ENCODE data around the gene AK2. TPM values are rescaled to one million over a fixed set of nuclear protein-coding genes. Genes with fewer than 3 reads are reported as not detected.

AK2 gene
- total RNA-seq, 1 donor from 2014 or later = 126 TPM

GRCh38 chr1:32992489-32993323, 44.0 kb downstream of the AK2 start:
- Histone ChIP-seq H3K4me2 (ENCODE audit: low read length) (peak overlapping the region; percentile 60), H2AFZ (ENCODE audit: low read depth, low read length) (no peak overlapping the region), H3K79me2 (ENCODE audit: insufficient read depth, low read length) (no peaks in the 10 kb centered on the region), H3K27ac (ENCODE audit: low read depth, low read length) (peak overlapping the region; percentile 92), H3K36me3 (ENCODE audit: insufficient read depth, low read length) (no peaks in the 10 kb centered on the region), H4K20me1 (ENCODE audit: insufficient read depth, low read length) (peaks cover 2% of the 10 kb centered on the region), H3K9me3 (ENCODE audit: insufficient read depth, low read depth, low read length) (no peaks in the 10 kb centered on the region), H3K4me3 (ENCODE audit: insufficient read depth, low read depth, low read length) (no peak overlapping the region), H3K9ac (ENCODE audit: low read length) (peak overlapping the region; percentile 77), H3K4me1 (ENCODE audit: insufficient read depth, low read length) (peaks cover 57% of the 10 kb centered on the region), H3K27me3 (ENCODE audit: insufficient read depth, low read length) (no peaks in the 10 kb centered on the region)
- Mint-ChIP-seq H3K9me3 (ENCODE audit: unreplicated experiment) (no peaks in the 10 kb centered on the region), H3K27ac (ENCODE audit: unreplicated experiment) (peak overlapping the region; percentile 94), H3K4me1 (ENCODE audit: low read depth, unreplicated experiment) (peaks cover 49% of the 10 kb centered on the region), H3K36me3 (ENCODE audit: low read depth, unreplicated experiment) (peaks cover 4% of the 10 kb centered on the region), H3K27me3 (ENCODE audit: low read depth, unreplicated experiment) (no peaks in the 10 kb centered on the region), H3K4me3 (ENCODE audit: unreplicated experiment) (peak overlapping the region; percentile 60)
- FAIRE-seq (peak; percentile 52), DNase-seq (ENCODE audit: low read depth) (peak; percentile 99)
- TF ChIP-seq CTCF (IDR thresholded peaks at IDR 0.05; ENCODE audit: insufficient read depth, low read depth, low read length) (no peak), EZH2 (IDR thresholded peaks at IDR 0.05; ENCODE audit: insufficient read depth, low read length) (no peak)

DNA sequence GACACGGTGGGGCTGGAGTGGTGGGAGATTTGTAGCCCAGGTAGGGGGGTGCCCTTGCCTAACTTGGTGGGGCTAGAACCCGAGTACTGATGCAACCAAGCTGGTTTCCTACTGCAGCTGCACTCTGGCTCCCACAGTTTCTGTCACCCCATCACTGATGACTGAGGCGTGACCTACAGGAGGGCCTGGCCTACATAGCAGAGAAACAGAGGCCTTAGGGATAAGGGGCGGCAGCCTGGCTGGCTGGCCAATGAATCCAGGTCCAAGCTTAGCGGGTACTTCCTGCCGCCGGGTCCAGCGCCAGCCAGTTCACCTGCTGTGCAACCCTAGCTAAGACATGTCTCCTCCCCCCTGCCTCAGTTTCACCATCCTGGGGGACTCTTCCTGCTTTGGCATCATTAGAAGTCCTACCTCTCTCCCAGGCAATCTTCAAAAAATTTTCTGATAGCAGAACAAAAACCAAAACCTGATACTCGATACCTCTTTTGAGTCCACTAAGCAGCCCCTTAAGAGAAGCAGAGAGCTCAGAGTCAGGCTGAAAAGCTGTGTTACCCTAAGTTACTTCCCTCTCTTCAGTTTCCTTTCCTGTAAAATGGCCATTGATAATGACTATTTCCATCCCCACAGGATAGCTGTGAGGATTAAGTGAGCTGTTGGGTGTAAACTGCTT, 44.7 kb downstream of the AK2 start:
- Histone ChIP-seq H2AFZ (ENCODE audit: low read depth, low read length) (no peak overlapping the region), H3K9me3 (ENCODE audit: insufficient read depth, low read depth, low read length) (no peaks in the 10 kb centered on the region), H3K4me3 (ENCODE audit: insufficient read depth, low read depth, low read length) (no peak overlapping the region), H3K4me2 (ENCODE audit: low read length) (peak overlapping the region; percentile 60), H3K79me2 (ENCODE audit: insufficient read depth, low read length) (no peaks in the 10 kb centered on the region), H3K27me3 (ENCODE audit: insufficient read depth, low read length) (no peaks in the 10 kb centered on the region), H3K27ac (ENCODE audit: low read depth, low read length) (peak overlapping the region; percentile 60), H3K9ac (ENCODE audit: low read length) (peak overlapping the region; percentile 77), H3K4me1 (ENCODE audit: insufficient read depth, low read length) (peaks cover 49% of the 10 kb centered on the region), H3K36me3 (ENCODE audit: insufficient read depth, low read length) (no peaks in the 10 kb centered on the region), H4K20me1 (ENCODE audit: insufficient read depth, low read length) (peaks cover 2% of the 10 kb centered on the region)
- TF ChIP-seq EZH2 (IDR thresholded peaks at IDR 0.05; ENCODE audit: insufficient read depth, low read length) (no peak), CTCF (IDR thresholded peaks at IDR 0.05; ENCODE audit: insufficient read depth, low read depth, low read length) (no peak)
- Mint-ChIP-seq H3K27me3 (ENCODE audit: low read depth, unreplicated experiment) (no peaks in the 10 kb centered on the region), H3K4me1 (ENCODE audit: low read depth, unreplicated experiment) (peaks cover 42% of the 10 kb centered on the region), H3K4me3 (ENCODE audit: unreplicated experiment) (no peak overlapping the region), H3K27ac (ENCODE audit: unreplicated experiment) (peak overlapping the region; percentile 94), H3K9me3 (ENCODE audit: unreplicated experiment) (no peaks in the 10 kb centered on the region), H3K36me3 (ENCODE audit: low read depth, unreplicated experiment) (peaks cover 4% of the 10 kb centered on the region)
- FAIRE-seq (no peak), DNase-seq (ENCODE audit: low read depth) (no peak)

Measured in astrocyte (in vitro differentiated cells and primary cell).